ACC112 (cell line): ENCODE measurements around the gene ELAVL3.
"Not testable (repeated sequence)": the region's sequence is repeated elsewhere in the genome, so short reads cannot be mapped to it uniquely, and the experiment has no call there.

ENCODE experiments used
- H2AFZ ChIP-seq: fragments of 200-600 bp; sonication (generic); one replicate; pipeline ENCODE4 v1.6.0; 2017; ENCODE audit warnings: antibody characterized with exemption, low read length; ENCODE audit not compliant: unreplicated experiment
- H3K27ac ChIP-seq: fragments of 200-600 bp; sonication (generic); 2 replicates; pipeline ENCODE4 v1.5.1; 2014; ENCODE audit warnings: low read depth, mild to moderate bottlenecking, antibody characterized with exemption, low read length, moderate library complexity
- H3K27me3 ChIP-seq: fragments of 200-600 bp; sonication (generic); 2 replicates; pipeline ENCODE4 v1.6.1; 2014; ENCODE audit warnings: mild to moderate bottlenecking, antibody characterized with exemption, low read length, moderate library complexity, mixed read lengths; ENCODE audit not compliant: insufficient read depth
- H3K36me3 ChIP-seq: fragments of 200-600 bp; sonication (generic); 2 replicates; pipeline ENCODE4 v1.6.1; 2016; ENCODE audit warnings: mild to moderate bottlenecking, antibody characterized with exemption, low read length, moderate library complexity, mixed read lengths; ENCODE audit not compliant: insufficient read depth
- H3K4me1 ChIP-seq: fragments of 200-600 bp; sonication (generic); one replicate; pipeline ENCODE4 v1.6.1; 2016; ENCODE audit warnings: low read length, mixed read lengths; ENCODE audit not compliant: insufficient read depth, unreplicated experiment, control insufficient read depth
- H3K4me3 ChIP-seq: fragments of 200-600 bp; sonication (generic); 2 replicates; pipeline ENCODE4 v1.5.1; 2014; ENCODE audit warnings: mild to moderate bottlenecking, low read depth, low read length
- H3K79me2 ChIP-seq: fragments of 200-600 bp; sonication (generic); one replicate; pipeline ENCODE4 v1.6.0; 2016; ENCODE audit warnings: low read length; ENCODE audit not compliant: control insufficient read depth, unreplicated experiment, insufficient read depth

The ELAVL3 gene

DNA sequence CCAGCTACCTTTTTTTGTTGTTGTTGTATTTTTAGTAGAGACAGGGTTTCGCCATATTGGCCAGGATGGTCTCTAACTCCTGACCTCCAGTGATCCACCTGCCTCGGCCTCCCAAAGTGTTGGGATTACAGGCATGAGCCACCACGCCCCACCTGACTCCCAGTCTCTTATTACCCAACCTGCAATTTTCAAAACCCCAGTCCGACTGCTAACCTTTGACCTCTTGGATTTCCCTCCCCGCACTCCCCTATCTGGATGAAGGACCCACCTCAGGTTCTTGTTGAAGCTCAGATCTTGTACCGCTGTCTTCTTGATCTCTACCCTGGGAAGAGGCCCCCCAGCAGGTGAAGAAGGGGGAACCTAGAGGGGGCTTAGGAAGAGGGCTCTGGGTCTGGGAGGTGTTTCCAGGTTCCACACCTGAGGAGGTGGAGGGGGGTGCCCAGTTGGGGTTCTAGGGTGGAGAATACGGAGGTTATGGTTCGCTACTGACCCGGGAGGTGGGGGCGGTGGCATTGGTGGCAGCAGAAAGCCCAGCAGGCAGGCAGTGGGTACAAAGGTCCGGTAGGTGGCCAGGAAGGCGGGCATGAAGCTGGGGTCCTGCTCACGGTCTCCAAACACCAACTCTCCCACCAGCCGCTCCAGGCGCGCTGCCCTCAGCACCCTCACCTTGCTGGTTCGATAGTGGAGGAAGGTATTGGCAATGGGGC, 64.3 kb downstream of the ELAVL3 start:
- no peaks in the 10 kb centered on the region for H3K79me2 ChIP-seq
- no peak overlapping the region for H3K4me3 ChIP-seq
- H3K27ac ChIP-seq = no peak overlapping the region
- H3K4me1 ChIP-seq = peaks cover 6% of the 10 kb centered on the region
- H2AFZ ChIP-seq = no peak overlapping the region
- peaks cover 11% of the 10 kb centered on the region; the same call in 1 of the 2 replicates for H3K27me3 ChIP-seq
- H3K36me3 ChIP-seq = no peaks in the 10 kb centered on the region

- Histone ChIP-seq H3K27ac (no peak overlapping the region), H3K4me3 (no peak overlapping the region), H3K4me1 (peaks cover 3% of the 10 kb centered on the region), H3K27me3 (0 out of 2 replicates have a peak, but pooled peaks cover 5% of the 10 kb centered on the region), H3K79me2 (no peaks in the 10 kb centered on the region), H2AFZ (no peak overlapping the region), H3K36me3 (no peaks in the 10 kb centered on the region)
Observed at GRCh38 chr19:11414544-11414943, 66.3 kb downstream of the ELAVL3 start.

DNA sequence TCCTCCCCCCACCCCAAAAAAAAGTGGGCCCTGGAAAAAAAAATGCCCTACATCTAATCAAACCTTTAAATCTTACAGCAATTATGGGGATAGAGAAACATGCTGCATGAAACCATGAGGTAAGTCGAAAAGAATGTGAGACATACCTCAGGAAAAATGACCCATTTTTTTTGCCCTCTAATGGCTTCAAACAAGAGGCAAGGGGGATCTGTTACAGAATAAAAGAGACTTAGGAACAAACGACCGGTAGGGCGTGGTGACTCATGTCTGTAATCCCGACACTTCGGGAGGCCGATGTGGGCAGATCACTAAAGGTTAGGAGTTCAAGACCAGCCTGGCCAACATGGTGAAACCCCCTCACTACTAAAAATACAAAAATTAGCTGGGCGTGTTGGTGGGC, 70.2 kb downstream of the ELAVL3 start:
- H3K27ac ChIP-seq = no peak overlapping the region
- no peaks in the 10 kb centered on the region for H3K27me3 ChIP-seq
- H3K4me3 ChIP-seq = no peak overlapping the region
- no peaks in the 10 kb centered on the region for H3K79me2 ChIP-seq
- no peaks in the 10 kb centered on the region for H3K4me1 ChIP-seq
- no peak overlapping the region for H2AFZ ChIP-seq
- H3K36me3 ChIP-seq = no peaks in the 10 kb centered on the region

DNA sequence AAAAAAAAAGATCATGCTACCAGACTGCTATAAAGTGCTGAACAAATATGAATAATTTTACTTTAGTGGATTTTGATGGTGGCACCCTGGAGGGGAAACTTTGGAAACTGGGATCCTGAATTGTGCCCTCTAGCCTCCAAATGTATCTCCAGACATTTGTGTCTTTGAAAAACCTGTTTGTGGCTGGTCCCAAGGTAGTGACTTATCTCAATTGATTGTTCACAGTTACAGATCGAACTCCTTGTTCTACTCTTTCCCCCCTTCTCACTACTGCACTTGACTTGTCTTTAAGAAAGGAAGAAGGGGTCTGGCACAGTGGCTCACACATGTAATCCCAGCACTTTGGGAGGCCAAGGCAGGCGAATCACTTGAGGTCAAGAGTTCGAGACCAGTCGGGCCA, 72.3 kb downstream of the ELAVL3 start:
- no peak overlapping the region for H3K4me3 ChIP-seq
- no peaks in the 10 kb centered on the region for H3K27me3 ChIP-seq
- H3K36me3 ChIP-seq = no peaks in the 10 kb centered on the region
- H3K4me1 ChIP-seq = no peaks in the 10 kb centered on the region
- no peaks in the 10 kb centered on the region for H3K79me2 ChIP-seq
- H3K27ac ChIP-seq = no peak overlapping the region
- no peak overlapping the region for H2AFZ ChIP-seq

GRCh38 chr19:11406703-11407236, 74.1 kb downstream of the ELAVL3 start:
- not testable (repeated sequence) for H3K4me1 ChIP-seq, H3K27ac ChIP-seq, H3K4me3 ChIP-seq

DNA sequence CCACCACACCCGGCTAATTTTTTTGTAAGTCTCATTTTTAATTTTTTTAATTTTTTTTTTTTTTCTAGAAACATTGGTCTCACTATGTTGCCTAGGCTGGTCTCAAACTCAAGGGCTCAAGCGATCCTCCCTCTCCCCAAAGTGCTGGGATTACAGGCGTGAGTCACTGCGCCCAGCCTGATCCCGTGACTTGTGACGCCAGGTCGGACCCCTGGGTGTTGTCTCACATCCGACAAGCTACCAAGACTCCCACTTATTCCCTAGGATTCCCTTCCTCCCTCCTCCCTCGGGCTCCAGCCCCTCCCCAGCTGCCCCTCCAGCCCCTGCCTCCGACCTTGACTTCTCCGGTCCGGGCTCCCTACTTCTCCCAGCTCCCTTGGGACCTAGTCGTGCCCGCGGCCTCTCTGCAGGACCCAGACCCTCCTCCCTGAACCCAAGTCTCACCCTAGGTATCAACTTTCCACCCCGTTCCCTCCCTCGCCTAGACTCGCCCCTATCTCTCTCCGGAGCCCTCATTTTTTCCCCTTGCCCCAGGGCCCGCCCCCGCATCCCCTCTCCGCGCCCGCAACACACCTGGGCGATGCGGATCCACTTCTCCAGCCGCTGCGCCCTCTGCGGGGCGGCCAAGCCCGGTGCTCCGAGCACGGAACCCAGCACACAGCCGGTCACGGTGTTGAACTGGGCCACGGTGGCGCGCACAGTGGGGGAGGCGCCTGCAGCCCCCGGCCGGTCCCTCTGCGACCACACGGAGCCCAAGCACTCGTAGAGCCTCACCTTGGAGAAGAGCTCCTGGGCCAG, 74.8 kb downstream of the ELAVL3 start:
- Histone ChIP-seq H3K79me2 (no peaks in the 10 kb centered on the region), H3K27me3 (no peaks in the 10 kb centered on the region), H3K27ac (no peak overlapping the region), H3K36me3 (no peaks in the 10 kb centered on the region), H2AFZ (no peak overlapping the region), H3K4me3 (no peak overlapping the region), H3K4me1 (no peaks in the 10 kb centered on the region)

More at GRCh38 chr19:11406703-11407236, 74.1 kb downstream of the ELAVL3 start:
- not testable (repeated sequence) for H3K27me3 ChIP-seq, H2AFZ ChIP-seq, H3K36me3 ChIP-seq, H3K79me2 ChIP-seq

GRCh38 chr19:11404588-11405222, 76.1 kb downstream of the ELAVL3 start:
- no peak overlapping the region for H3K27ac ChIP-seq
- H3K27me3 ChIP-seq = no peaks in the 10 kb centered on the region
- H3K4me1 ChIP-seq = no peaks in the 10 kb centered on the region
- no peaks in the 10 kb centered on the region for H3K79me2 ChIP-seq
- H3K36me3 ChIP-seq = no peaks in the 10 kb centered on the region
- no peak overlapping the region for H3K4me3 ChIP-seq
- no peak overlapping the region for H2AFZ ChIP-seq

DNA sequence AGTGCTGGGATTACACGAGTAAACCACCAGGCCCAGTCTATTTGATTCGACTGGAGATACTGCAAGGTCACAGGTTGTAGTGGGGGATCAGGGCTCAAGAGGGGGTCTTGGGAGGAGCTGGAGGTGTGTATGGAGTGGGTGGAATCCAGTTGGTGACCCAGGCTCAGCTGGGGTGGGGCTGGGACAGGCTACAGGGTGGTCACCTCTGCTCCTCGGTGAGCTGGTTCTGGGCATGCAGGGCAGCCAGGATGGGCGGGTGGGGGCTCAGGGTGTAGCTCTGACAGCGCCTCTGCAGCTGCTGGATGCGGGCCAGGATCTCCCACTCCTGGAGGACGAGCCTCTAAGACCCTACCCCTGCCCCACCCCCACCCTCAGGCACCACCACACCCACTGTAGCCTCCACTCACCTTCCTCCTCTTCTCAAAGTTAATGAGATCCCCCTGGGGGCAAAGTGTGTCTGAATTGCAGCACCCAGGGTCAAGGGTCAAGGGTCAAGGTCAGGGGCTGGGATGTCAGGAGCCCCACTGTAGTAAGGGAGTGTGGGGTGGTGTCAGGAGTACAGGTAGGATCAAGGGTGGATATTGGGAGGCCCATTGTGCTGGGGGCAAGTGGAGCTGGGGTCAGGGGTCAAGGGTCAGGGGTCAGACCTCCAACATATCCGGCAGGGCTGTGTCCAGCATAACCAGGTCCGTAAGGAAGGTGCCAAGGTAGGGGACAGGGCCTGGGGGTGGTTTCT, 78.9 kb downstream of the ELAVL3 start:
- H3K27me3 ChIP-seq = no peaks in the 10 kb centered on the region
- no peaks in the 10 kb centered on the region for H3K4me1 ChIP-seq
- H3K36me3 ChIP-seq = no peaks in the 10 kb centered on the region
- H3K4me3 ChIP-seq = no peak overlapping the region
- H3K27ac ChIP-seq = no peak overlapping the region
- no peak overlapping the region for H2AFZ ChIP-seq
- no peaks in the 10 kb centered on the region for H3K79me2 ChIP-seq
